Fibroblast of lung (primary cell): ENCODE data around the gene TMEM94.

ENCODE experiments used
- CTCF ChIP-seq, 2 donors: IDR thresholded peaks in 1 of 2; conservative IDR thresholded peaks in 1 of 2; 1 replicate in 1 of 2; 2 replicates in 1 of 2; pipeline ENCODE4 v1.5.1; 2011 to 2012; ENCODE audit warnings: low read length in 2 of 2, control low read depth in 1 of 2, inconsistent platforms in 1 of 2, low read depth in 1 of 2, mild to moderate bottlenecking in 1 of 2
- EZH2 ChIP-seq: IDR thresholded peaks from 2 replicates; pipeline ENCODE4 v1.5.1; 2012; ENCODE audit warnings: low read length, control low read depth, mild to moderate bottlenecking; ENCODE audit errors: missing control alignments

GRCh38 chr17:75478508-75478907, 22.1 kb downstream of the TMEM94 start:
- no peak for TF ChIP-seq CTCF (conservative IDR thresholded peaks at IDR 0.05 in 1 of 2, IDR thresholded peaks at IDR 0.05 in 1 of 2; ENCODE audit: low read depth in 1 of 2, low read length in 2 of 2)
- no peak for TF ChIP-seq EZH2
